GM23338 (cell line): ENCODE results near the gene FAAH. TPM values are rescaled to one million over a fixed set of nuclear protein-coding genes. Genes with fewer than 3 reads are reported as not detected.

ENCODE experiments used
- ATAC-seq: fragments of 200-7000 bp; cut with Tn5 transposase; 3 replicates; pipeline ENCODE4 v1.9.1; 2020
- DNase-seq: peaks from one replicate; pipeline ENCODE4 v3.0.0-alpha.2; 2015; ENCODE audit warnings: low spot score
- H2AFZ ChIP-seq: fragments of 200-600 bp; sonication (generic); 2 replicates; pipeline ENCODE4 v1.8.0; 2016; ENCODE audit warnings: antibody characterized with exemption, mild to moderate bottlenecking, moderate library complexity
- H3F3A ChIP-seq: fragments of 200-600 bp; sonication (generic); replicated peaks from 2 replicates; pipeline ENCODE4 v1.8.0; 2017; ENCODE audit warnings: antibody characterized with exemption, mixed run types, low read depth
- H3K27ac ChIP-seq: fragments of 200-600 bp; sonication (generic); 2 replicates; pipeline ENCODE4 v1.6.1; 2016; ENCODE audit warnings: low read depth
- H3K27me3 ChIP-seq: fragments of 200-600 bp; sonication (generic); 2 replicates; pipeline ENCODE4 v1.8.0; 2016; ENCODE audit warnings: mild to moderate bottlenecking, mixed run types, moderate library complexity; ENCODE audit not compliant: insufficient read depth
- H3K36me3 ChIP-seq: fragments of 200-600 bp; sonication (generic); 2 replicates; pipeline ENCODE4 v1.8.0; 2016; ENCODE audit warnings: mild to moderate bottlenecking; ENCODE audit not compliant: insufficient read depth
- H3K4me1 ChIP-seq: fragments of 200-600 bp; sonication (generic); 2 replicates; pipeline ENCODE4 v1.8.0; 2016; ENCODE audit warnings: mild to moderate bottlenecking, moderate library complexity; ENCODE audit not compliant: insufficient read depth
- H3K4me2 ChIP-seq: fragments of 200-600 bp; sonication (generic); 2 replicates; pipeline ENCODE4 v1.7.1; 2017; ENCODE audit warnings: mixed run types
- H3K4me3 ChIP-seq: fragments of 200-600 bp; sonication (generic); 2 replicates; pipeline ENCODE4 v1.6.1; 2016; ENCODE audit warnings: mixed run types
- H3K79me2 ChIP-seq: fragments of 200-600 bp; sonication (generic); replicated peaks from 2 replicates; pipeline ENCODE4 v1.8.0; 2017; ENCODE audit warnings: mild to moderate bottlenecking; ENCODE audit not compliant: insufficient read depth
- H3K9me2 ChIP-seq: fragments of 200-600 bp; sonication (generic); 2 replicates; pipeline ENCODE4 v1.8.0; 2017; ENCODE audit not compliant: insufficient read depth
- H4K20me1 ChIP-seq: fragments of 200-600 bp; sonication (generic); replicated peaks from 2 replicates; pipeline ENCODE4 v1.8.0; 2017; ENCODE audit warnings: mild to moderate bottlenecking; ENCODE audit not compliant: insufficient read depth
- H3K27ac Mint-ChIP-seq: 2 replicates; pipeline ENCODE4 v1.8.0; 2020; ENCODE audit warnings: inconsistent platforms, mild to moderate bottlenecking, moderate library complexity, mixed read lengths
- H3K27me3 Mint-ChIP-seq: 3 replicates; pipeline ENCODE4 v1.8.0; 2022; ENCODE audit warnings: low read depth, mild to moderate bottlenecking, moderate library complexity, mixed read lengths, inconsistent platforms; ENCODE audit not compliant: insufficient read depth, poor library complexity
- H3K36me3 Mint-ChIP-seq: 3 replicates; pipeline ENCODE4 v1.8.0; 2021; ENCODE audit warnings: low read depth, mild to moderate bottlenecking, inconsistent platforms, moderate library complexity, mixed read lengths
- H3K4me1 Mint-ChIP-seq: 3 replicates; pipeline ENCODE4 v1.8.0; 2020; ENCODE audit warnings: mild to moderate bottlenecking, inconsistent platforms, mixed read lengths
- H3K4me3 Mint-ChIP-seq: 3 replicates; pipeline ENCODE4 v1.8.0; 2021; ENCODE audit warnings: moderate library complexity, mild to moderate bottlenecking, inconsistent platforms, mixed read lengths
- H3K9me3 Mint-ChIP-seq: 3 replicates; pipeline ENCODE4 v1.8.0; 2020; ENCODE audit warnings: moderate library complexity, mild to moderate bottlenecking, inconsistent platforms, mixed read lengths
- CREB1 ChIP-seq: fragments of 250-450 bp; sonication (Bioruptor Pico); IDR thresholded peaks from 2 replicates; pipeline ENCODE4 v1.5.0; 2020; ENCODE audit warnings: low read depth, mild to moderate bottlenecking, moderate library complexity
- EZH2 ChIP-seq: fragments of 200-600 bp; sonication (generic); IDR thresholded peaks from one replicate; pipeline ENCODE4 v1.8.0; 2017; ENCODE audit warnings: antibody characterized with exemption, mild to moderate bottlenecking, low read depth; ENCODE audit not compliant: unreplicated experiment
- EZH2phosphoT487 ChIP-seq: fragments of 200-600 bp; sonication (generic); IDR thresholded peaks from one replicate; pipeline ENCODE4 v1.8.1; 2018; ENCODE audit warnings: antibody characterized with exemption; ENCODE audit not compliant: unreplicated experiment
- JUNB ChIP-seq: IDR thresholded peaks from one replicate; pipeline ENCODE4 v1.6.1; 2016; ENCODE audit warnings: antibody characterized with exemption; ENCODE audit not compliant: unreplicated experiment
- NANOG ChIP-seq: IDR thresholded peaks from 2 replicates; pipeline ENCODE4 v1.6.1; 2016; ENCODE audit warnings: antibody characterized with exemption, borderline replicate concordance
- POLR2AphosphoS5 ChIP-seq: IDR thresholded peaks from 2 replicates; pipeline ENCODE4 v1.6.1; 2016; ENCODE audit warnings: antibody characterized with exemption, low read depth
- REST ChIP-seq: IDR thresholded peaks from one replicate; pipeline ENCODE4 v1.6.1; 2018; ENCODE audit warnings: antibody characterized with exemption; ENCODE audit not compliant: unreplicated experiment
- STAT1 ChIP-seq: IDR thresholded peaks from one replicate; pipeline ENCODE4 v1.6.1; 2016; ENCODE audit warnings: antibody characterized with exemption; ENCODE audit not compliant: unreplicated experiment
- ZNF114 ChIP-seq: fragments of 250-450 bp; sonication (Bioruptor Pico); IDR thresholded peaks from 2 replicates; pipeline ENCODE4 v1.5.0; 2020; ENCODE audit warnings: mild to moderate bottlenecking, moderate library complexity
- ZNF331 ChIP-seq: fragments of 250-450 bp; sonication (Bioruptor Pico); IDR thresholded peaks from 2 replicates; pipeline ENCODE4 v1.5.0; 2020; ENCODE audit warnings: low read depth, mild to moderate bottlenecking, moderate library complexity
- ZNF462 ChIP-seq: fragments of 250-450 bp; sonication (Bioruptor Pico); IDR thresholded peaks from 2 replicates; pipeline ENCODE4 v1.5.0; 2020; ENCODE audit warnings: mild to moderate bottlenecking, moderate library complexity
- polyA plus RNA-seq: library from polyadenylated mRNA; unstranded; fragments of >200 nt; fragmentation: Nextera tagmentation; extraction: Ambion mirVana; gene quantifications from 2 replicates; pipeline ENCODE4 v1.2.1, GENCODE V29; 2016
- total RNA-seq: library from RNA; depleted of rRNA; stranded (reverse); fragments of >200 nt; shearing (Covaris generic); gene quantifications from 2 replicates; pipeline ENCODE4 v1.2.3, GENCODE V29; 2014
- TF ChIP-seq, protein P1 (sequence below): IDR thresholded peaks from 2 replicates; pipeline ENCODE4 v1.6.1; 2016; ENCODE audit warnings: antibody characterized with exemption
- TF ChIP-seq, protein P2 (sequence below), 2 experiments: fragments of 200-600 bp in 1 of 2; sonication (generic) in 1 of 2; conservative IDR thresholded peaks; 2 replicates each; pipeline versions ENCODE4 v1.5.1 to v1.6.1; 2016 to 2017; ENCODE audit warnings: antibody characterized with exemption in 2 of 2, low read depth in 2 of 2, mild to moderate bottlenecking in 2 of 2, moderate library complexity in 1 of 2

The FAAH gene
- total and polyA plus RNA-seq, 2 experiments from 2014 or later = 10.7 to 24.0 TPM

DNA sequence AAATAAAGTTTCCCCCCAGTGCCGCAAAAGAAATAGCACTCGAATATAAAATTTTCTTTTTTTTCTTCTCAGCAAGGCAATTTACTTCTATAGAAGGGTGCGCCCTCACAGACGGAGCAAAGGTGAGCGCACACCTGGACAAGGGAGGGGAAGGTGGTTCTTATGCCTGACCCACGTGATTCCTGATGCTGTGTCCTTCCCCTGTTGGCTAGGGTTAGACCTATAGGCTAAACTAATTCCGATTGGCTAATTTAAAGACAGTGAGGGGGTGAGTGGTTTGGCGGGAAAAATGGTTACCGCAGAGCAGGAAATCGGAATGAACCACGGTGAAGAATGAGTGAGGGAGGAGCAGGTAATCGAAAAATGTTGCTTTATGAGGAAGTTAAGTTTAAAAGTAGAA lies 607 bp upstream of the FAAH start:
- Histone ChIP-seq H3K4me1 (peaks cover 10% of the 10 kb centered on the region), H3F3A (peaks cover 7% of the 10 kb centered on the region; the same call in 1 of the 2 replicates), H3K27me3 (peaks cover 19% of the 10 kb centered on the region), H3K9me2 (no peaks in the 10 kb centered on the region), H2AFZ (peak overlapping the region; percentile 91; the same call in 1 of the 2 replicates), H3K4me3 (peak overlapping the region; percentile 79; the same call in 1 of the 2 replicates), H3K79me2 (no peaks in the 10 kb centered on the region), H4K20me1 (no peaks in the 10 kb centered on the region), H3K27ac (no peak overlapping the region), H3K36me3 (no peaks in the 10 kb centered on the region), H3K4me2 (no peak overlapping the region; the same call in 1 of the 2 replicates)
- H3K27me3 Mint-ChIP-seq = peaks cover 29% of the 10 kb centered on the region
- peaks cover 26% of the 10 kb centered on the region for H3K36me3 Mint-ChIP-seq
- H3K27ac Mint-ChIP-seq = no peak overlapping the region
- no peak for DNase-seq
- TF ChIP-seq JUNB = no peak
- TF ChIP-seq STAT1 = no peak
- no peak for TF ChIP-seq REST
- TF ChIP-seq POLR2AphosphoS5 = no peak
- no peak for TF ChIP-seq CREB1 (CRISPR knock-in tag)
- TF ChIP-seq, protein P1, sequence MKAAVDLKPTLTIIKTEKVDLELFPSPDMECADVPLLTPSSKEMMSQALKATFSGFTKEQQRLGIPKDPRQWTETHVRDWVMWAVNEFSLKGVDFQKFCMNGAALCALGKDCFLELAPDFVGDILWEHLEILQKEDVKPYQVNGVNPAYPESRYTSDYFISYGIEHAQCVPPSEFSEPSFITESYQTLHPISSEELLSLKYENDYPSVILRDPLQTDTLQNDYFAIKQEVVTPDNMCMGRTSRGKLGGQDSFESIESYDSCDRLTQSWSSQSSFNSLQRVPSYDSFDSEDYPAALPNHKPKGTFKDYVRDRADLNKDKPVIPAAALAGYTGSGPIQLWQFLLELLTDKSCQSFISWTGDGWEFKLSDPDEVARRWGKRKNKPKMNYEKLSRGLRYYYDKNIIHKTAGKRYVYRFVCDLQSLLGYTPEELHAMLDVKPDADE = no peak
- no peak for TF ChIP-seq NANOG
- TF ChIP-seq ZNF462 (CRISPR knock-in tag) = no peak
- TF ChIP-seq, protein P2, sequence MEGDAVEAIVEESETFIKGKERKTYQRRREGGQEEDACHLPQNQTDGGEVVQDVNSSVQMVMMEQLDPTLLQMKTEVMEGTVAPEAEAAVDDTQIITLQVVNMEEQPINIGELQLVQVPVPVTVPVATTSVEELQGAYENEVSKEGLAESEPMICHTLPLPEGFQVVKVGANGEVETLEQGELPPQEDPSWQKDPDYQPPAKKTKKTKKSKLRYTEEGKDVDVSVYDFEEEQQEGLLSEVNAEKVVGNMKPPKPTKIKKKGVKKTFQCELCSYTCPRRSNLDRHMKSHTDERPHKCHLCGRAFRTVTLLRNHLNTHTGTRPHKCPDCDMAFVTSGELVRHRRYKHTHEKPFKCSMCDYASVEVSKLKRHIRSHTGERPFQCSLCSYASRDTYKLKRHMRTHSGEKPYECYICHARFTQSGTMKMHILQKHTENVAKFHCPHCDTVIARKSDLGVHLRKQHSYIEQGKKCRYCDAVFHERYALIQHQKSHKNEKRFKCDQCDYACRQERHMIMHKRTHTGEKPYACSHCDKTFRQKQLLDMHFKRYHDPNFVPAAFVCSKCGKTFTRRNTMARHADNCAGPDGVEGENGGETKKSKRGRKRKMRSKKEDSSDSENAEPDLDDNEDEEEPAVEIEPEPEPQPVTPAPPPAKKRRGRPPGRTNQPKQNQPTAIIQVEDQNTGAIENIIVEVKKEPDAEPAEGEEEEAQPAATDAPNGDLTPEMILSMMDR (conservative IDR thresholded peaks at IDR 0.05; ENCODE audit: low read depth in 2 of 2) = no peak
- TF ChIP-seq EZH2phosphoT487 = no peak
- TF ChIP-seq EZH2 = no peak
- TF ChIP-seq ZNF331 (CRISPR knock-in tag) = no peak
- TF ChIP-seq ZNF114 (CRISPR knock-in tag) = no peak
- peaks cover 28% of the 10 kb centered on the region for H3K9me3 Mint-ChIP-seq
- peaks cover 12% of the 10 kb centered on the region for H3K4me1 Mint-ChIP-seq
- ATAC-seq = no peak; the same call in 2 of the 3 replicates
- H3K4me3 Mint-ChIP-seq = peak overlapping the region; percentile 73
